Fibroblast of lung (primary cell): ENCODE data around the gene NKAIN2.

ENCODE experiments used
- CTCF ChIP-seq, 2 donors: IDR thresholded peaks in 1 of 2; conservative IDR thresholded peaks in 1 of 2; 1 replicate in 1 of 2; 2 replicates in 1 of 2; pipeline ENCODE4 v1.5.1; 2011 to 2012; ENCODE audit warnings: low read length in 2 of 2, control low read depth in 1 of 2, inconsistent platforms in 1 of 2, low read depth in 1 of 2, mild to moderate bottlenecking in 1 of 2
- EZH2 ChIP-seq: IDR thresholded peaks from 2 replicates; pipeline ENCODE4 v1.5.1; 2012; ENCODE audit warnings: low read length, control low read depth, mild to moderate bottlenecking; ENCODE audit errors: missing control alignments

- TF ChIP-seq CTCF (conservative IDR thresholded peaks at IDR 0.05 in 1 of 2, IDR thresholded peaks at IDR 0.05 in 1 of 2; ENCODE audit: low read depth in 1 of 2, low read length in 2 of 2) (no peak), EZH2 (no peak)
These were observed 76.1 kb downstream of the NKAIN2 start for GRCh38 chr6:123879749-123880148.
